HG02884 (cell line): ENCODE measurements around the gene ZNF140.

Experiments used
- ATAC-seq: cut with Tn5 transposase; IDR thresholded peaks from one replicate; pipeline ENCODE4 v1.9.1; 2021; ENCODE audit warnings: mild to moderate bottlenecking, moderate library complexity; ENCODE audit not compliant: unreplicated experiment

The ZNF140 gene

GRCh38 chr12:133130038-133130807, 49.5 kb downstream of the ZNF140 start, which contains the start of the genes ZNF10 and ZNF891:
TSS of gene ZNF10 (plus strand) at chr12:133130627. CDS start at chr12:133144493, 13,866 bp downstream.
TSS of gene ZNF891 (minus strand) at chr12:133130274. CDS start at chr12:133121918, 8,356 bp downstream.
- ATAC-seq: peak; percentile 89

- ATAC-seq: peak; percentile 8
These were observed 50.0 kb downstream of the ZNF140 start for GRCh38 chr12:133130808-133131128.

DNA sequence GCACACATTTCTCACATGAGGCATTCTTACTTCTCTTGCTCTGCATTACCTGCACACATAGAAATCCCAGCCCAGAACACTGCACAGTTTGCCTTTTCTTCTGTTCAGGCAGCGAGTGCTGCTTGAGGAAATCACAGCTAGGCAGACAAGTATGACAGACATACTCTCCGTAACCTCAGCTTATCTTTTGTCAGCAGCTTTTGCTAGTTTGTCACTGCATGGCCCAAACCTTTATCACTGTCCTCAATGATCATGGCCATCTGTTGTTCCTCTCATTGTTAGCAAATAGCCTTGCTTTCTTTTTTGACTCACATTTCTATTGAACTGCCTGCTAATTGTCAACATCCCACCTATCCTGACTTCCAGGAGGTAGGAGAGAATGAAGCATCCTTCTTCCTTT, 55.0 kb downstream of the ZNF140 start:
- no peak for ATAC-seq

DNA sequence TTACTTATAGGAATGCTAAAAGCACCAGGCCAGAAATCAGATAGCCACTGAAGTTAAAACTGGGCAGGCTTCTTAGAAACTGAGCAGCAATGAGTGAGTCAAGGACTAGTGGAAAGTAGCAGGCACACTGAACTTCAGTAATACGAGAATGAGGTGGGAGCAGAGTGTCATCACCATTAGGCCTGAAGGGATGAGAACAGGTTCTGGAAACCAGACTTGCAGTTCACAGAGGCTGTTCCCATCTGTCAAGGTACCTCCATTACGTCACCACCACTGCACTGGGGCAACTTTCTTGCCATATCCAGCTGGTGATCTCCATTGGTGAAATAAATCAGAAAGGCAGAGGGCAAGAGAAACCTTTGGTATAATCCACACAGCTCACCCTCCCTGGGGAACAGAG, 65.3 kb downstream of the ZNF140 start:
- no peak for ATAC-seq

GRCh38 chr12:133156125-133156690, 75.5 kb downstream of the ZNF140 start:
- ATAC-seq: no peak
